Esophagus muscularis mucosa (tissue), 4 donors: ENCODE data around the gene GPRC5D. TPM values are rescaled to one million over a fixed set of nuclear protein-coding genes. Genes with fewer than 3 reads are reported as not detected.

ENCODE experiments used
- DNase-seq: peaks from one replicate; pipeline ENCODE4 v3.0.0-alpha.2; 2017; ENCODE audit errors: extremely low spot score
- H3K27ac ChIP-seq, 4 donors: fragments of 200-600 bp; sonication (generic); replicated peaks in 1 of 4; 1 replicate in 3 of 4; 2 replicates in 1 of 4; pipeline ENCODE4 v1.5.1; 2016 to 2019; ENCODE audit warnings: mild to moderate bottlenecking in 1 of 4
- H3K27me3 ChIP-seq, 4 donors: fragments of 200-600 bp; sonication (generic); one replicate each; pipeline versions ENCODE4 v1.5.1 to v1.6.0; 2016 to 2019
- H3K36me3 ChIP-seq, 4 donors: fragments of 200-600 bp; sonication (generic); one replicate each; pipeline ENCODE4 v1.5.1; 2016 to 2019
- H3K4me1 ChIP-seq, 4 donors: fragments of 200-600 bp; sonication (generic); one replicate each; pipeline ENCODE4 v1.5.1; 2016 to 2019
- H3K4me3 ChIP-seq, 4 donors: fragments of 200-600 bp; sonication (generic); 1 replicate in 2 of 4; 2 replicates in 2 of 4; pipeline ENCODE4 v1.5.1; 2016 to 2019; ENCODE audit warnings: mild to moderate bottlenecking in 4 of 4, moderate library complexity in 1 of 4
- H3K9me3 ChIP-seq, 4 donors: fragments of 200-600 bp; sonication (generic); 1 replicate in 3 of 4; 2 replicates in 1 of 4; pipeline ENCODE4 v1.5.1; 2016 to 2019
- EP300 ChIP-seq: sonication (generic); formaldehyde crosslinking; IDR thresholded peaks from one replicate; pipeline ENCODE4 v1.6.1; 2017; ENCODE audit warnings: antibody characterized with exemption
- POLR2A ChIP-seq: fragments of 450-650 bp; IDR thresholded peaks from one replicate; pipeline ENCODE4 v1.6.1; 2017; ENCODE audit warnings: antibody characterized with exemption, moderate library complexity, mild to moderate bottlenecking, low read depth
- POLR2AphosphoS5 ChIP-seq, 2 donors: sonication (generic); formaldehyde crosslinking; IDR thresholded peaks; one replicate each; pipeline ENCODE4 v1.6.1; 2017; ENCODE audit warnings: antibody characterized with exemption in 2 of 2
- WGBS: methylation state at CpG from one replicate; pipeline ENCODE4 v1.1.5; 2018; 5-methylcytosine and 5-hydroxymethylcytosine counted together
- intact Hi-C: fragments of 100-400 bp; cut with DNase I; formaldehyde crosslinking; loops from one replicate; pipeline ENCODE4 v1.15.1; 2023
- total RNA-seq, 4 donors: library from RNA; depleted of rRNA; stranded (reverse); fragments of >200 nt; gene quantifications; one replicate each; pipeline versions ENCODE4 v1.1.0 to v1.2.1, GENCODE V29; 2016
- TF ChIP-seq, protein P1 (sequence below), 3 experiments: fragments of 200-600 bp in 2 of 3; fragments of 450-650 bp in 1 of 3; sonication (generic) in 2 of 3; IDR thresholded peaks; one replicate each; pipeline ENCODE4 v1.5.1; 2017 to 2019; ENCODE audit warnings: antibody characterized with exemption in 3 of 3, mild to moderate bottlenecking in 2 of 3, moderate library complexity in 1 of 3

Gene GPRC5D
- total RNA-seq, 4 donors from 2014 or later, result 0.84 TPM; not detected in 3

DNA sequence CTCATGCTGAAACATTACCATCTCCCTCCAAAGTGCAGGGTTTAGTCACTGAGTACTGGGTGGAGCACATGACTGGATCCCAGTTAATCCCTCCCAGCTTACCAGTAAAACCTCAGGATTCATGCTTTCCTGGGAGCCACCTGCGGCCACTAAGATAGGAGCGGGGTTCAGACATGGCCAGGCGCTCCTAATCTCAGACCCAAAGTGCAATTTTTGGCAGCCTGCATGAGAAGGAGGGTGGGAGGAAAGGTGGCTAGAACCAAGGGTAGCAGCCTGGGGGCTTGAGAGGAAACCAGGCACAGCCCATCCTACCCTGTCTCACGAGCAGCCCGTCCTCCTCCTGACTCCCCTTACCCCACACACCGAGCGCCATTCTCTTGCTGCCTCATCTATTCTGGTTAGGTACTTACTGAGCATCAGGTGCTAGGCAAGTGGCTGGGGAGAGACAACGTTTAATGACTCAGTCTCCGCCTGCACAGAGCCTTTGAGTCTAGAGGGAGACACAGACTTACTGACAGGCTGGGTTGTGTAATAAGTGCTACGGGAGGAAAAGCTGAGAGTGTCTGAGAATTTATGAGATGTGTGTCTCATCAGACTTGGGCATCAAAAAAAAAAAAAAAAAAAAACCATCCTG is 50.7 kb downstream of the GPRC5D start:
- no peaks in the 10 kb centered on the region for H3K27me3 ChIP-seq
- intact Hi-C loops, result no loop called here
- 89% methylated on average over 9 of the region's 10 CpGs for WGBS
- H3K36me3 ChIP-seq, result no peaks in the 10 kb centered on the region
- H3K27ac ChIP-seq, result peak overlapping the region; percentile 40 to 76 (median 69)
- no peaks in the 10 kb centered on the region for H3K9me3 ChIP-seq
- TF ChIP-seq, protein P1, sequence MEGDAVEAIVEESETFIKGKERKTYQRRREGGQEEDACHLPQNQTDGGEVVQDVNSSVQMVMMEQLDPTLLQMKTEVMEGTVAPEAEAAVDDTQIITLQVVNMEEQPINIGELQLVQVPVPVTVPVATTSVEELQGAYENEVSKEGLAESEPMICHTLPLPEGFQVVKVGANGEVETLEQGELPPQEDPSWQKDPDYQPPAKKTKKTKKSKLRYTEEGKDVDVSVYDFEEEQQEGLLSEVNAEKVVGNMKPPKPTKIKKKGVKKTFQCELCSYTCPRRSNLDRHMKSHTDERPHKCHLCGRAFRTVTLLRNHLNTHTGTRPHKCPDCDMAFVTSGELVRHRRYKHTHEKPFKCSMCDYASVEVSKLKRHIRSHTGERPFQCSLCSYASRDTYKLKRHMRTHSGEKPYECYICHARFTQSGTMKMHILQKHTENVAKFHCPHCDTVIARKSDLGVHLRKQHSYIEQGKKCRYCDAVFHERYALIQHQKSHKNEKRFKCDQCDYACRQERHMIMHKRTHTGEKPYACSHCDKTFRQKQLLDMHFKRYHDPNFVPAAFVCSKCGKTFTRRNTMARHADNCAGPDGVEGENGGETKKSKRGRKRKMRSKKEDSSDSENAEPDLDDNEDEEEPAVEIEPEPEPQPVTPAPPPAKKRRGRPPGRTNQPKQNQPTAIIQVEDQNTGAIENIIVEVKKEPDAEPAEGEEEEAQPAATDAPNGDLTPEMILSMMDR (IDR thresholded peaks at IDR 0.05), result no peak
- TF ChIP-seq POLR2AphosphoS5 (IDR thresholded peaks at IDR 0.05), result peak; percentile 32 to 65
- no peak overlapping the region for H3K4me3 ChIP-seq
- DNase-seq, result no peak
- peaks cover 7 to 23% (median 12%) of the 10 kb centered on the region in 4 donors for H3K4me1 ChIP-seq

DNA sequence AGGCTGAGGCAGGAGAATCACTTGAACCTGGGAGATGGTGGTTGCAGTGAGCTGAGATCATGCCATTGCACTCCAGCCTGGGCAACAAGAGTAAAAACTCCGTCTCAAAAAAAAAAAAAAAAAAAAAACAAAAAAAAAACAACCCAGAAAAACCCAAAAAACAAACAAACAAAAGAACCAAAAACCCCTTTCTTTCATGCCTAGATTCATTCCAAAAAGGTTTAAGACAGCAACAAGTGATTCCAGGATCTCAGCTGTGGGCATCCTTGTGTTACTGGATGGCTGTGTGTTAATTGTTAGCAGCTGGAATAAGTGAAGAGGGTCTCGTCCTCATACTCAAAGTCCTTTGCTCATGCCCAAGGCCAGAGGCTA is 51.2 kb downstream of the GPRC5D start:
- TF ChIP-seq, protein P1 (IDR thresholded peaks at IDR 0.05), result no peak
- TF ChIP-seq POLR2A, result no peak
- no peak for TF ChIP-seq EP300
- no peak for TF ChIP-seq POLR2AphosphoS5 (IDR thresholded peaks at IDR 0.05)
- H3K27ac ChIP-seq, result peak overlapping the region; percentile 40 to 72 (median 66)

DNA sequence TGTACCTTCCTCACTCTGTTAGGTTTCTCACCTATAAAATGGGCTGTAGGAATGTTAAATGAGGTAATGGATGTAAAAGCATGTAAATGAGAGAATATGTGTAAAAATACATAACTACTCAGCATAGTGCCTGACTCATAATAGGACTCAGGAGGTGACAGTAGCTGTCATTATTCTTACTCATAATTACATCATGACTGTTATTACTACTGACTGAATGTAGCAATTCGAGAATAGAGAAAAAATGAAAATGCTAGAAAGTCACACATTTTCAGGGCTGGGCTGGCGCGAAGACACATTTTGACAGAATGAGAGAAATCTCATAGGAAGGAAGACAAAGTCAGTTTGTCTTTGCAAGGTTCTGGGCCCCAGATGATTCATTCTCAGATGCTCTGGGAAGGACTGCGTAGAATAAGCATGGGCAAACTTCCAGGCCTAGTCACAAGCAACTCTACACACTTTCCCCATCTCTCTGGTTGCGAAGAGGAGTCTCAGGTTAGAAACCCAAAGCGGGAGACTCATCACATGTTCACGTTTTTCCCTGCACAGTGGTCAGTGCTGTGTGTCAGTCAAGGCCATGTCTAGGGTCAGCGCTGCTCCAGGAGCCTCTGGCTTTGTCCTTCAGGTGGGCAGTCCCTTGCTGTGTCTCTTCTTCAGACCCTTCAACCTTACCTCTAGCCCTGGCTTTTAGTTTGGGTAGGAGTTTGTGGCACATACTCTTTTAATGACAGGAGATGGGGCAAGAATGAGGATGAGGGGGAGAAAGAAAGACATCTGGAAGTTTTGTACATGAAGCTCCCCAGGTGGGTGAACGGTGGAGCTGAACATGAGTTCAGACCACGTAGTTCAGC is 52.2 kb downstream of the GPRC5D start:
- H3K27ac ChIP-seq, result peak overlapping the region; percentile 46 to 72 (median 64)
- no peaks in the 10 kb centered on the region for H3K36me3 ChIP-seq
- H3K4me1 ChIP-seq, result peaks cover 7 to 23% (median 12%) of the 10 kb centered on the region in 4 donors
- 66% methylated on average over 10 of the region's 10 CpGs for WGBS
- TF ChIP-seq, protein P1 (IDR thresholded peaks at IDR 0.05), result no peak
- no peak for TF ChIP-seq POLR2A
- peak; percentile 45 to 48 for TF ChIP-seq POLR2AphosphoS5 (IDR thresholded peaks at IDR 0.05)
- TF ChIP-seq EP300, result no peak
- intact Hi-C loops, result no loop called here
- H3K4me3 ChIP-seq, result no peak overlapping the region
- no peaks in the 10 kb centered on the region for H3K27me3 ChIP-seq
- DNase-seq, result no peak
- no peaks in the 10 kb centered on the region for H3K9me3 ChIP-seq

More for the DNA sequence above, 51.2 kb downstream of the GPRC5D start:
- Histone ChIP-seq H3K4me1 (peaks cover 7 to 23% (median 12%) of the 10 kb centered on the region in 4 donors), H3K27me3 (no peaks in the 10 kb centered on the region), H3K9me3 (no peaks in the 10 kb centered on the region), H3K4me3 (no peak overlapping the region), H3K36me3 (no peaks in the 10 kb centered on the region)
- 77% methylated on average over 2 of the region's 2 CpGs for WGBS
- intact Hi-C loops, result no loop called here
- no peak for DNase-seq

DNA sequence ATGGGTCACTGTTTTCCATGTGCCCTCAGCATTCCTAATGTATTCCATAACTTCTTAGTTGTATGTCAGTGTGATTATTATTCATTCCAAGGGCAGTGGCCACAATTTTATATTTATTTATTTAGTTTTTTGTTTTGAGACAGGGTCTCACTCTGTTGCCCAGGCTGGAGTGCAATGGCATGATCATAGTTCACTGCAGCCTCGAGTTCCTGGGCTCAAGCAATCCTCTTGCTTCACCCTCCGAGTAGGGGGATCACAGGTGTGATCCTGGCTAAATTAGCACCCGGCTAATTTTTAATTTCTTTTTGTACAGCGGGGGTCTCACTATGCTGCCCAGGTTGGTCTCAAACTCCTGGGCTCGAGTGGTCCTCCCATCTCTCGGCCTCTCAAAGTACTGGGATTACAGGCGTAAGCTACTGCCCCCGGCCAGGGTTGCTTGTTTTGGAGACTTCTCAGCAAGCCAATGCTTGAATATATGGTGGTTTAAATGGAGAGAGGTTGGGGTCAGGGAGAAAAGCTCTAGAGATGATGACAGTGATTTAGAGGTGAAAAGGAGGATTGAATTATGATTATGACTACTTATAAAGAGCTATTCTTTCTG is 53.0 kb downstream of the GPRC5D start:
- Histone ChIP-seq H3K4me3 (no peak overlapping the region), H3K9me3 (no peaks in the 10 kb centered on the region), H3K4me1 (peaks cover 7 to 23% (median 12%) of the 10 kb centered on the region in 4 donors), H3K27ac (peak overlapping the region; percentile 30 to 72 (median 64)), H3K36me3 (no peaks in the 10 kb centered on the region), H3K27me3 (no peaks in the 10 kb centered on the region)
- DNase-seq, result no peak
- TF ChIP-seq POLR2AphosphoS5 (IDR thresholded peaks at IDR 0.05) (no peak), EP300 (no peak), POLR2A (no peak)
- TF ChIP-seq, protein P1 (IDR thresholded peaks at IDR 0.05), result no peak
- intact Hi-C loops, result no loop called here
- 95% methylated on average over 8 of the region's 8 CpGs for WGBS
